GM18861 (cell line): ENCODE measurements around the gene CSNK2A2.

ENCODE experiments used
- ATAC-seq: cut with Tn5 transposase; IDR thresholded peaks from one replicate; pipeline ENCODE4 v1.9.1; 2021; ENCODE audit not compliant: unreplicated experiment

Gene CSNK2A2

GRCh38 chr16:58198022-58198683 lies at the start of gene CSNK2A2:
CSNK2A2 (minus strand) TSS chr16:58198106; CDS start chr16:58197736, 370 bp downstream.
- no peak for ATAC-seq

GRCh38 chr16:58243528-58244004 lies 45.7 kb upstream of the CSNK2A2 start:
- ATAC-seq, result peak; percentile 95

GRCh38 chr16:58236831-58237230 lies 38.9 kb upstream of the CSNK2A2 start:
- no peak for ATAC-seq

- peak; percentile 90 for ATAC-seq
These were observed 38.4 kb upstream of the CSNK2A2 start for GRCh38 chr16:58236231-58236690.

DNA sequence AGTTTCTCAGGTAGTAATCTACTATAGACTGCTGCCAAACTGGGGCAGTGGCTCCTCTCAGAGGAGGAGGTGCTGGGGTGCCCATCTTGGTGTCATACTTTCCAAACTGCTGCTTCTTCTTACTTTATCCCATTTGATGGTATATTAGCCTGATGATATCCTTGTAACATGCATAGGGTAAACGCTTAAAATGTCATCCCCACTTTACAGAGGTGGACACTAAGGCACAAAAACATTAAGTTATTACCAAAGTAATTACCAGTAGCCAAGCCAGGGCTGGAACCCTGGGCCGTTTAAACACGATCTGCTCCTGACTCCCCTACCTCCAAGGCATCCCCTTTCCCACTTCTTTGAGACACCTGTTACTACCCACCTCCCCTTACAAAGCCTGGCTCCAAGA lies 37.8 kb upstream of the CSNK2A2 start:
- ATAC-seq, result no peak

DNA sequence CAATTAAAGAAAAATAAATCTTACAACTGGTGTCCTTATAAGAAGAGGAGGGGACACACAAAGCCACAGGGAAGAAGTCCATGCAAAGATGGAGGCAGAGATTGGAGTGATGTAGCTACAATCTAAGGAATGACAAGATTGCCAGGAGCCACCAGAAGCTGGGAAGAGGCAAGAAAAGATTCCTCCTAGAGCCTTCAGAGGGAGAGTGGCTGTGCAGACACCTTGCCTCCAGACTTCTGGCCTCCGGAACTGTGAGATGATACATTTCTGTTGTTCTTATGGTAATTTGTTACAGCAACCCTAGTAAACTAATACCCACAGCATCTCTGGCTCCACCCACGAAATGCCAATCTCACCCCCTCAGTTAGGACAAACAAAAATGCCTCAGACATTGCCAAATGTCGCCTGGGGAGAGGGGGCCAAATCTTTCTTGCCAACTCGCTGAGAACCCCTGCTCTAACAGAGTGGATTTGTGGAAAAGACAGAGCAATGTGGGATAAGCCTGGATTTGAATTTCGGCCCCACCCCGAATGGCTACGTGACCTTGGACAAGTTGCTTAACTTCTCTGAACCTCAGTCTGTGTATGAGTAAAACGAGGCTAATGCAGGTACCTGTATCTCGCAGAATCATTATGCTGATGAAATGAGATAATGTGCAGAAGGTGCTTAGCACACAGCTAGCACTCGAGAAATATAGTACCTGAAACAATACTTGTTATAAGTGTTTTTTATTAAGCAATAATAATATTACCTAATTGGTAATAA lies 37.1 kb upstream of the CSNK2A2 start:
- ATAC-seq, result no peak

GRCh38 chr16:58230259-58230658 lies 32.4 kb upstream of the CSNK2A2 start:
- ATAC-seq, result no peak

DNA sequence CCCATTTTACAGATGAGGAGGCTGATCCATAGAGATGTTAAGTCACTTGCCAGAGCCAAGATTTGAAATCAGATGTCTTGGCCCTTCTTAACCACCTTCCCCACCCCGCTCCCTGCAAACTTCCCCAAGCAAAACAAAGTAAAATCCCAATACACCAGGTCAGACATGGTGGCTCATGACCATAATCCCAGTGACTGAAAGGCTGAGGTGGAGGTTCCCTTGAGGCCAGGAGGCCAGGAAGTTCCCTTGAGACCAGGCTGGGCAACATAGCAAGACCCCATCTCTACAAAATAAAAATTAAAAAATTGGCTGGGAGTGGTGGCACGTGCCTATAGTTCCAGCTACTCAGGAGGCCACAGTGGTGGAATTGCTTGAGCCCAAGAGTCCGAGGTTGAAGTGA lies 28.9 kb upstream of the CSNK2A2 start:
- no peak for ATAC-seq

GRCh38 chr16:58225965-58226602 lies 28.2 kb upstream of the CSNK2A2 start:
- ATAC-seq, result no peak

GRCh38 chr16:58222532-58223316 lies 24.8 kb upstream of the CSNK2A2 start:
- no peak for ATAC-seq

DNA sequence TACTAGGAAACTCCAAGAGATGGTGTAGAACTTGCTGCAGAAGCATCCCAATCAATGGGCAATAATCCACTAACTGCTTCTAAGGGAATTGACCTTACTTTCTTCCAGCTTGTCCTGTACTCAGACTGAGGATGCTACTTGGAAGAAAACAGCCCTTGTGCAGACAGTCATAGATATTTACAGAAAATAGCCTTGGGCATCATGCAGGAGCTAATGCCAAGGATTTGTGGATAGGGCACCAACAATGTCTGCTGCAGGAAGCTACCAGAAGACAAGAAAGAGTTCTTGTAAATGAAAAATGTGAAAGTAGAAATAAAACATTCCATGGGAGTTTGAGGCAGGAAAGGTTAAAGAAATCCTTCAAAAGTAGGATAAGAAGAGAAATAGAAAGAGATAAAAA lies 21.5 kb upstream of the CSNK2A2 start:
- no peak for ATAC-seq

DNA sequence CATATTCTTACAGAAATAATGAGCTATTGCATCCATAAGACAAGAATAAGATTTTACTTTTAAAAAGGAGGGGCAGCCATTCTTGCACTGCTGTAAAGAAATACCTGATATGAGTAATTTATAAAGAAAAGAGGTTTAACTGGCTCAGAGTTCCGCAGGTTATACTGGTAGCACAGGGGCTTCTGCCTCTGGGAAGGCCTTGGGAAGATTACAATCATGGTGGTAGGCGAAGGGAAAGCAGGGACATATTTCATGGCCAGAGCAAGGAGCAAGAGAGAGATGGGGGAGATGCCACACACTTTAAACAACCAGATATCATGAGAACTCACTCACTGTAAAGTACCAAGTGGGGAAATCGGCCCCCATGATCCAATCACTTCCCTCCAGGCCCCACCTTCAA lies 20.9 kb upstream of the CSNK2A2 start:
- no peak for ATAC-seq

- ATAC-seq, result no peak
These were observed 19.5 kb upstream of the CSNK2A2 start for GRCh38 chr16:58217311-58217925.

DNA sequence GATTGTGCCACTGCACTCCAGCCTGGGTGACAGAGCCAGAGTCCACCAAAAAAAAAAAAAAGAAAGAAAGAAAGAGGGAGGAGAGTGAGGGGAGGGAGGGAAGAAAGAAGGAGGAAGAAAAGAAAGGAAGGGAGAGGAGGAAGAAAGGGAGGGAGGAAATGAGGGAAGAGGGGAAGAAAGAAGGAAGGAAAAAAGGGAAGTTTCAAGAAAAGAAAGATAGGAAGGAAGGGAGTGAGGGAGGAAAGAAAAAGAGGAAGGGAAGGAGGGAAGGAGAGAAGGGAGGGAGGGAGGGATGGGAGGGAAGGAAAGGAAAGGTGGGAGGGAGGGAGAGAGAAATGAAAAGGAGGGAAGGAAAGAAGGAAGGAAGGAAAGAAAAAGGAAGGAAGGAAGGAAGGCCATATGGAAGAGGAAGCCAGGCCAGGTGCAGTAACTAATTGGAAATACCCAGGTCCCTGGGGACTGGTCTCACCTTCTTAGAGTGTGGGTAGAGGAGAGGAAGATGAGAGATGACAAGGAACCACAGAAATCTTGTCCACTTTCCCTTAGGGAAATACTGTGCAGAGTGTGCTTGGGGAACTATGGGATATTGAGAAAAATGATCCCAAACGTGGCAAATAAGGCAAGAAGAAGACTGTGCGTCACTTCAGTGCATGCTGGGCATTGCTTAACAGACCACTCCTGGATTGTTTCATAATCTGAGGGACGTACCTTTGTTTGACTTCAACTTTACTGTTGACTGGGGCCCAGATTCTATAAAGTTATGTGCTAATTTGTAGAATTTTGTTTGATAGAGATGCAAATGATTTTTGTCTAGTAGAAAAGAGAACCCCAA lies 15.1 kb upstream of the CSNK2A2 start:
- no peak for ATAC-seq

- ATAC-seq, result no peak
These were observed 13.9 kb upstream of the CSNK2A2 start for GRCh38 chr16:58211846-58212245.

GRCh38 chr16:58211245-58211644 lies 13.3 kb upstream of the CSNK2A2 start:
- no peak for ATAC-seq

- ATAC-seq, result no peak
These were observed 7.5 kb upstream of the CSNK2A2 start for GRCh38 chr16:58205276-58206036.

GRCh38 chr16:58201163-58201562 lies 3.3 kb upstream of the CSNK2A2 start:
- ATAC-seq, result no peak
